ENCODE results near the gene CETN3. TPM values are rescaled to one million over a fixed set of nuclear protein-coding genes. Genes with fewer than 3 reads are reported as not detected.

Gene CETN3
- total and polyA plus RNA-seq, 9 of the 15 experiments (the other 6 are each of a cell fraction or from before 2014, with no cell fraction given), result 43.3 to 113 (median 82.4) TPM

DNA sequence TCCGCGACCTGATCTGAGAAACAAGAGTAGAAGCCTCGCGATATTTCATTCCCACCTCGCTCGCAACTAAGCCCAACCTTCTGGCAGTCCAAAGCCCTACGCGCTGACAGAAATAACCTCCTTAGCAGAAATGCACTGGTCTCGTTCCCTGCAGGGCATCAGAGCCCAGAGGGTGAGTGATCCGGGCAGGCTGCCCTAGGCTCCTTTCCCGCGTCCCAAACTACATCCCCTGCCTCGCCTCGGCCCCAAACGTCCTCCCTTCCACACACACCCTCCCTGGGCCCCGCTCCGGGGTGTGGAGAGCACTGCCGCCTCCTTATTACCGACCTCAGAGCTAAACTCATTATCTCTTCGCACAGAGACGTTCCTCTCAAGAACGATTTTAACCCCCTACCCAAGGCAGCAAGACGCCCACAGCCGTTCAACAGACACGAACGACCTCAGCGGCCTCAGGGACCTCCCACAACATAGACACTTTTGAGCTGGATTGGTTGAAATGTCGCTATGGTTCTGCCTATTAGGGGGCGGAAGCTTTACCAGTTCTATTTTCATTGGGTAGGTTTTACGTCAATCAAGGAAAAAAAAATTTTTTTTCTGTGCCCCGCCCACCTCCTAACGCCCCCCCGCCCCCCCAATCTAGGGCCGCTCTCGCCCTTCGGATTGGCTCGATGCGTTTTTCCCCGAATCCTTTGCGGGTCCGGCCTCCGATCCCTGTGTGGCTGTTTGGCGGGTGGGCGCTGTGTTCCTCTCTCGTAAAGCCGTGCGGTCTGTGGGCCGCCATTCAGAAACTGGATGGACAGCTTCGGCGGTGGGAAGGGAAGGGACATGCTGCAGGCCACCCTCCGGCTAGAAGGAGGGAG is at the start of gene CETN3 (continued):
- TF ChIP-seq BRD4 (IDR thresholded peaks at IDR 0.05) (0 out of 2 replicates have a peak, but pooled peaks have one; percentile 20), SP2 (IDR thresholded peaks at IDR 0.05; ENCODE audit: extremely low read depth, low read depth, low read length, poor library complexity, severe bottlenecking) (peak; percentile 63), ETV1 (tag; conservative IDR thresholded peaks at IDR 0.05; ENCODE audit: low read depth) (0 out of 2 replicates have a peak, but pooled peaks have one; percentile 29), ERF (CRISPR knock-in tag; IDR thresholded peaks at IDR 0.05) (peak; percentile 89; the same call in 1 of the 2 replicates), ZNF561 (CRISPR knock-in tag; conservative IDR thresholded peaks at IDR 0.05) (0 out of 2 replicates have a peak, but pooled peaks have one; percentile 58), SP1 (CRISPR knock-in tag; IDR thresholded peaks at IDR 0.05) (peak; percentile 64), MCM7 (IDR thresholded peaks at IDR 0.05) (no peak), ZNF197 (CRISPR knock-in tag; IDR thresholded peaks at IDR 0.05; ENCODE audit: low read depth) (no peak), ZNF695 (CRISPR knock-in tag; IDR thresholded peaks at IDR 0.05) (peak; percentile 72; the same call in 1 of the 2 replicates), TGIF2 (CRISPR knock-in tag; IDR thresholded peaks at IDR 0.05) (0 out of 2 replicates have a peak, but pooled peaks have one; percentile 57), ZNF12 (CRISPR knock-in tag; IDR thresholded peaks at IDR 0.05) (0 out of 2 replicates have a peak, but pooled peaks have one; percentile 20), RCOR1 (IDR thresholded peaks at IDR 0.05; ENCODE audit: borderline replicate concordance in 1 of 2, low read depth in 2 of 2, low read length in 2 of 2) (peak in 1 of 2 experiments; percentile 42; a peak in 1 of 4 replicates), SPI1 (IDR thresholded peaks at IDR 0.05; ENCODE audit: borderline replicate concordance, low read depth, low read length) (peak; percentile 76; the same call in 1 of the 2 replicates), MTF1 (CRISPR knock-in tag; IDR thresholded peaks at IDR 0.05; ENCODE audit: borderline replicate concordance) (no peak), ZSCAN32 (CRISPR knock-in tag; IDR thresholded peaks at IDR 0.05) (0 out of 2 replicates have a peak, but pooled peaks have one; percentile 35), CHD2 (IDR thresholded peaks at IDR 0.05; ENCODE audit: low read depth, low read length) (peak; percentile 92), KHSRP (IDR thresholded peaks at IDR 0.05) (no peak), RAD51 (IDR thresholded peaks at IDR 0.05; ENCODE audit: borderline replicate concordance, low read depth) (no peak; the same call in 1 of the 2 replicates), MIER1 (IDR thresholded peaks at IDR 0.05; ENCODE audit: low read depth) (no peak; the same call in 1 of the 2 replicates), POLR2B (IDR thresholded peaks at IDR 0.05; ENCODE audit: low read depth, partially characterized antibody) (peak; percentile 92)
- TF ChIP-seq, protein P1, sequence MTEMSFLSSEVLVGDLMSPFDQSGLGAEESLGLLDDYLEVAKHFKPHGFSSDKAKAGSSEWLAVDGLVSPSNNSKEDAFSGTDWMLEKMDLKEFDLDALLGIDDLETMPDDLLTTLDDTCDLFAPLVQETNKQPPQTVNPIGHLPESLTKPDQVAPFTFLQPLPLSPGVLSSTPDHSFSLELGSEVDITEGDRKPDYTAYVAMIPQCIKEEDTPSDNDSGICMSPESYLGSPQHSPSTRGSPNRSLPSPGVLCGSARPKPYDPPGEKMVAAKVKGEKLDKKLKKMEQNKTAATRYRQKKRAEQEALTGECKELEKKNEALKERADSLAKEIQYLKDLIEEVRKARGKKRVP (CRISPR knock-in tag; IDR thresholded peaks at IDR 0.05), result peak; percentile 63
- TF ChIP-seq, protein P2, sequence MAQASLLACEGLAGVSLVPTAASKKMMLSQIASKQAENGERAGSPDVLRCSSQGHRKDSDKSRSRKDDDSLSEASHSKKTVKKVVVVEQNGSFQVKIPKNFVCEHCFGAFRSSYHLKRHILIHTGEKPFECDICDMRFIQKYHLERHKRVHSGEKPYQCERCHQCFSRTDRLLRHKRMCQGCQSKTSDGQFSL (CRISPR knock-in tag; IDR thresholded peaks at IDR 0.05), result peak; percentile 66
- TF ChIP-seq, protein P2 (tag; IDR thresholded peaks at IDR 0.05), result peak in 1 of 2 experiments; percentile 94; a peak in 2 of 4 replicates
- TF ChIP-seq, protein P3, sequence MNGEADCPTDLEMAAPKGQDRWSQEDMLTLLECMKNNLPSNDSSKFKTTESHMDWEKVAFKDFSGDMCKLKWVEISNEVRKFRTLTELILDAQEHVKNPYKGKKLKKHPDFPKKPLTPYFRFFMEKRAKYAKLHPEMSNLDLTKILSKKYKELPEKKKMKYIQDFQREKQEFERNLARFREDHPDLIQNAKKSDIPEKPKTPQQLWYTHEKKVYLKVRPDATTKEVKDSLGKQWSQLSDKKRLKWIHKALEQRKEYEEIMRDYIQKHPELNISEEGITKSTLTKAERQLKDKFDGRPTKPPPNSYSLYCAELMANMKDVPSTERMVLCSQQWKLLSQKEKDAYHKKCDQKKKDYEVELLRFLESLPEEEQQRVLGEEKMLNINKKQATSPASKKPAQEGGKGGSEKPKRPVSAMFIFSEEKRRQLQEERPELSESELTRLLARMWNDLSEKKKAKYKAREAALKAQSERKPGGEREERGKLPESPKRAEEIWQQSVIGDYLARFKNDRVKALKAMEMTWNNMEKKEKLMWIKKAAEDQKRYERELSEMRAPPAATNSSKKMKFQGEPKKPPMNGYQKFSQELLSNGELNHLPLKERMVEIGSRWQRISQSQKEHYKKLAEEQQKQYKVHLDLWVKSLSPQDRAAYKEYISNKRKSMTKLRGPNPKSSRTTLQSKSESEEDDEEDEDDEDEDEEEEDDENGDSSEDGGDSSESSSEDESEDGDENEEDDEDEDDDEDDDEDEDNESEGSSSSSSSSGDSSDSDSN (IDR thresholded peaks at IDR 0.05; ENCODE audit: borderline replicate concordance in 1 of 2, low read depth in 2 of 2, low read length in 2 of 2), result peak in 1 of 2 experiments; percentile 76; a peak in 1 of 4 replicates

Measured in K562 (cell line).